Measurements from ENCODE around the gene NUTM2G. TPM values are rescaled to one million over a fixed set of nuclear protein-coding genes. Genes with fewer than 3 reads are reported as not detected.
"Not testable (repeated sequence)": the region's sequence is repeated elsewhere in the genome, so short reads cannot be mapped to it uniquely, and the experiment has no call there.

Gene NUTM2G
- total and polyA plus RNA-seq, 2 of the 13 experiments (the other 11 are each of a cell fraction or from before 2014, with no cell fraction given), result not detected

- Histone ChIP-seq H2AFZ (ENCODE audit: low read length) (no peak overlapping the region), H3K36me3 (replicated peaks in 1 of 2; ENCODE audit: control insufficient read depth in 1 of 2, insufficient read depth in 2 of 2, low read length in 2 of 2) (peaks cover 4% of the 10 kb centered on the region in 2 experiments; a peak in 2 of 5 replicates), H3K9me3 (ENCODE audit: low read length) (no peaks in the 10 kb centered on the region), H4K20me1 (ENCODE audit: insufficient read depth, low read length) (no peaks in the 10 kb centered on the region), H3K9ac (ENCODE audit: insufficient read depth, low read depth, low read length) (no peak overlapping the region), H3K79me2 (ENCODE audit: insufficient read depth, low read length) (no peaks in the 10 kb centered on the region), H3K27me3 (ENCODE audit: control insufficient read depth in 1 of 2, insufficient read depth in 2 of 2, low read length in 2 of 2) (no peaks in the 10 kb centered on the region), H3K4me2 (ENCODE audit: low read depth, low read length) (no peak overlapping the region), H3K27ac (ENCODE audit: extremely low read length, insufficient read depth, low read length) (no peak overlapping the region), H3K4me1 (ENCODE audit: insufficient read depth, low read length) (no peaks in the 10 kb centered on the region), H3K4me3 (replicated peaks in 1 of 3; ENCODE audit: insufficient read depth in 1 of 3, low read depth in 2 of 3, low read length in 3 of 3) (no peak overlapping the region)
- in situ Hi-C loops (cut with HindIII; ENCODE audit: extremely low pct_ligation_motif_present, low pct_unique_long_range_greater_than_20kb) (no loop called here), intact Hi-C loops (cut with micrococcal nuclease; ENCODE audit: unreplicated experiment) (no loop called here)
- TF ChIP-seq FOXP4 (CRISPR knock-in tag; IDR thresholded peaks at IDR 0.05) (no peak), RAD21 (CRISPR knock-in tag; IDR thresholded peaks at IDR 0.05) (no peak), ZNF263 (CRISPR knock-in tag; IDR thresholded peaks at IDR 0.05) (no peak), EEA1 (CRISPR knock-in tag; IDR thresholded peaks at IDR 0.05; ENCODE audit: borderline replicate concordance) (no peak), MAX (IDR thresholded peaks at IDR 0.05) (no peak), JUN (CRISPR knock-in tag; IDR thresholded peaks at IDR 0.05) (no peak), MIER2 (CRISPR knock-in tag; IDR thresholded peaks at IDR 0.05) (no peak), ZNF775 (CRISPR knock-in tag; IDR thresholded peaks at IDR 0.05; ENCODE audit: borderline replicate concordance) (no peak), RELA (CRISPR knock-in tag; IDR thresholded peaks at IDR 0.05) (no peak)
- BruUV-seq (replicated peaks), result no TSS peak
- FAIRE-seq (no peak), DNase-seq (ENCODE audit: low spot score) (no peak), ATAC-seq (no peak)
- ChIA-PET CTCF (ENCODE audit: low intra/inter-chr PET ratio, low total read pairs) (no interaction called here), POLR2A (interaction anchor here (0.5 kb wide), 1 partner anchor 16 kb away, joined by 3 read pairs; no protein-coding TSS in a partner anchor)
- WGBS (ENCODE audit: low lambda C conversion rate), result 96% methylated on average over 4 of the region's 7 CpGs
Measured at GRCh38 chr9:96892131-96892530, 36.5 kb upstream of the NUTM2G start.

GRCh38 chr9:96900010-96900409 is 28.6 kb upstream of the NUTM2G start:
- H4K20me1 ChIP-seq (ENCODE audit: insufficient read depth, low read length); H3K9ac ChIP-seq (ENCODE audit: insufficient read depth, low read depth, low read length); intact Hi-C loops (cut with micrococcal nuclease; ENCODE audit: unreplicated experiment); H3K4me3 ChIP-seq (replicated peaks in 1 of 3; ENCODE audit: insufficient read depth in 1 of 3, low read depth in 2 of 3, low read length in 3 of 3); BruUV-seq (replicated peaks); H3K27me3 ChIP-seq (ENCODE audit: control insufficient read depth in 1 of 2, insufficient read depth in 2 of 2, low read length in 2 of 2); POLR2A ChIA-PET; H2AFZ ChIP-seq (ENCODE audit: low read length); H3K27ac ChIP-seq (ENCODE audit: extremely low read length, insufficient read depth, low read length); H3K36me3 ChIP-seq (replicated peaks in 1 of 2; ENCODE audit: control insufficient read depth in 1 of 2, insufficient read depth in 2 of 2, low read length in 2 of 2); DNase-seq (ENCODE audit: low spot score); H3K9me3 ChIP-seq (ENCODE audit: low read length); H3K79me2 ChIP-seq (ENCODE audit: insufficient read depth, low read length); H3K4me1 ChIP-seq (ENCODE audit: insufficient read depth, low read length); CTCF ChIA-PET (ENCODE audit: low intra/inter-chr PET ratio, low total read pairs); ATAC-seq; H3K4me2 ChIP-seq (ENCODE audit: low read depth, low read length); in situ Hi-C loops (cut with HindIII; ENCODE audit: extremely low pct_ligation_motif_present, low pct_unique_long_range_greater_than_20kb): not testable (repeated sequence)
- peak; percentile 64 for FAIRE-seq
- 77% methylated on average over 1 of the region's 2 CpGs for WGBS (ENCODE audit: low lambda C conversion rate)

- H3K79me2 ChIP-seq (ENCODE audit: insufficient read depth, low read length); H2AFZ ChIP-seq (ENCODE audit: low read length); ATAC-seq; H3K4me2 ChIP-seq (ENCODE audit: low read depth, low read length); intact Hi-C loops (cut with micrococcal nuclease; ENCODE audit: unreplicated experiment); POLR2A ChIA-PET; FAIRE-seq; H4K20me1 ChIP-seq (ENCODE audit: insufficient read depth, low read length); H3K4me1 ChIP-seq (ENCODE audit: insufficient read depth, low read length); CTCF ChIA-PET (ENCODE audit: low intra/inter-chr PET ratio, low total read pairs); H3K27ac ChIP-seq (ENCODE audit: extremely low read length, insufficient read depth, low read length); H3K9me3 ChIP-seq (ENCODE audit: low read length); in situ Hi-C loops (cut with HindIII; ENCODE audit: extremely low pct_ligation_motif_present, low pct_unique_long_range_greater_than_20kb); BruUV-seq (replicated peaks); H3K36me3 ChIP-seq (replicated peaks in 1 of 2; ENCODE audit: control insufficient read depth in 1 of 2, insufficient read depth in 2 of 2, low read length in 2 of 2); H3K27me3 ChIP-seq (ENCODE audit: control insufficient read depth in 1 of 2, insufficient read depth in 2 of 2, low read length in 2 of 2); DNase-seq (ENCODE audit: low spot score); H3K9ac ChIP-seq (ENCODE audit: insufficient read depth, low read depth, low read length); H3K4me3 ChIP-seq (replicated peaks in 1 of 3; ENCODE audit: insufficient read depth in 1 of 3, low read depth in 2 of 3, low read length in 3 of 3): not testable (repeated sequence)
- WGBS (ENCODE audit: low lambda C conversion rate), result 68% methylated on average over 2 of the region's 5 CpGs
Measured at GRCh38 chr9:96904947-96905722, 23.5 kb upstream of the NUTM2G start.

All from HepG2 (cell line).